GM18498 (cell line): ENCODE measurements around the gene BLNK.

Experiments
- ATAC-seq: cut with Tn5 transposase; IDR thresholded peaks from one replicate; pipeline ENCODE4 v1.9.1; 2021; ENCODE audit warnings: mild to moderate bottlenecking, moderate library complexity; ENCODE audit not compliant: unreplicated experiment

BLNK gene

GRCh38 chr10:96165726-96166125 lies 105.6 kb downstream of the BLNK start:
- no peak for ATAC-seq

- ATAC-seq = no peak
Observed at GRCh38 chr10:96153070-96153469, 118.3 kb downstream of the BLNK start.

GRCh38 chr10:96152437-96152836 lies 118.9 kb downstream of the BLNK start:
- no peak for ATAC-seq
